Calu3 (cell line): ENCODE data around the gene HOXB1. TPM values are rescaled to one million over a fixed set of nuclear protein-coding genes. Genes with fewer than 3 reads are reported as not detected.

Experiments
- BruUV-seq: library from RNA; stranded (reverse); fragments of 400-500 nt; replicated peaks from 2 replicates; lab custom pipeline; 2021; lab: Mats Ljungman, UMichigan
- CTCF ChIA-PET: fragments of 300-600 bp; sonication (Branson Sonifier 250); formaldehyde crosslinking; loops from one replicate; lab custom pipeline; 2022; ENCODE audit warnings: antibody characterized with exemption; lab: Charles Lee
- DNase-seq: peaks from one replicate; pipeline ENCODE4 v3.0.0; 2022
- H3K27ac Mint-ChIP-seq: one replicate; pipeline ENCODE4 v1.8.0; 2022; ENCODE audit warnings: mixed read lengths; ENCODE audit not compliant: unreplicated experiment
- H3K27me3 Mint-ChIP-seq: one replicate; pipeline ENCODE4 v1.8.0; 2022; ENCODE audit warnings: mixed read lengths; ENCODE audit not compliant: unreplicated experiment
- H3K36me3 Mint-ChIP-seq: one replicate; pipeline ENCODE4 v1.8.0; 2022; ENCODE audit warnings: mild to moderate bottlenecking, moderate library complexity, mixed read lengths; ENCODE audit not compliant: insufficient read depth, unreplicated experiment
- H3K4me1 Mint-ChIP-seq: one replicate; pipeline ENCODE4 v1.8.0; 2022; ENCODE audit warnings: mild to moderate bottlenecking, low read depth, mixed read lengths; ENCODE audit not compliant: unreplicated experiment
- H3K4me3 Mint-ChIP-seq: one replicate; pipeline ENCODE4 v1.8.0; 2022; ENCODE audit warnings: mild to moderate bottlenecking, low read depth, moderate library complexity, mixed read lengths; ENCODE audit not compliant: unreplicated experiment
- H3K9me3 Mint-ChIP-seq: one replicate; pipeline ENCODE4 v1.8.0; 2022; ENCODE audit warnings: low read depth, mixed read lengths; ENCODE audit not compliant: unreplicated experiment
- intact Hi-C: fragments of 100-400 bp; cut with micrococcal nuclease; formaldehyde crosslinking; loops from one replicate; pipeline ENCODE4 v1.10.0; 2022; ENCODE audit not compliant: unreplicated experiment
- total RNA-seq: library from RNA; stranded (reverse); gene quantifications from 2 replicates; pipeline ENCODE4 v1.2.3, GENCODE V29; 2022
- TF ChIP-seq, protein P1 (sequence below): fragments of 200-600 bp; IDR thresholded peaks from one replicate; pipeline ENCODE4 v1.8.0; 2022; ENCODE audit warnings: antibody characterized with exemption; ENCODE audit not compliant: unreplicated experiment

Gene HOXB1
- total RNA-seq, 1 experiment from 2014 or later = not detected

GRCh38 chr17:48503747-48504146 is 27.1 kb downstream of the HOXB1 start:
- no peak overlapping the region for H3K27ac Mint-ChIP-seq
- peaks cover 40% of the 10 kb centered on the region for H3K27me3 Mint-ChIP-seq

GRCh38 chr17:48502901-48503300 is 27.9 kb downstream of the HOXB1 start:
- no peaks in the 10 kb centered on the region for H3K9me3 Mint-ChIP-seq
- TF ChIP-seq, protein P1, sequence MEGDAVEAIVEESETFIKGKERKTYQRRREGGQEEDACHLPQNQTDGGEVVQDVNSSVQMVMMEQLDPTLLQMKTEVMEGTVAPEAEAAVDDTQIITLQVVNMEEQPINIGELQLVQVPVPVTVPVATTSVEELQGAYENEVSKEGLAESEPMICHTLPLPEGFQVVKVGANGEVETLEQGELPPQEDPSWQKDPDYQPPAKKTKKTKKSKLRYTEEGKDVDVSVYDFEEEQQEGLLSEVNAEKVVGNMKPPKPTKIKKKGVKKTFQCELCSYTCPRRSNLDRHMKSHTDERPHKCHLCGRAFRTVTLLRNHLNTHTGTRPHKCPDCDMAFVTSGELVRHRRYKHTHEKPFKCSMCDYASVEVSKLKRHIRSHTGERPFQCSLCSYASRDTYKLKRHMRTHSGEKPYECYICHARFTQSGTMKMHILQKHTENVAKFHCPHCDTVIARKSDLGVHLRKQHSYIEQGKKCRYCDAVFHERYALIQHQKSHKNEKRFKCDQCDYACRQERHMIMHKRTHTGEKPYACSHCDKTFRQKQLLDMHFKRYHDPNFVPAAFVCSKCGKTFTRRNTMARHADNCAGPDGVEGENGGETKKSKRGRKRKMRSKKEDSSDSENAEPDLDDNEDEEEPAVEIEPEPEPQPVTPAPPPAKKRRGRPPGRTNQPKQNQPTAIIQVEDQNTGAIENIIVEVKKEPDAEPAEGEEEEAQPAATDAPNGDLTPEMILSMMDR = no peak
- no peak overlapping the region for H3K27ac Mint-ChIP-seq
- peaks cover 40% of the 10 kb centered on the region for H3K27me3 Mint-ChIP-seq
- intact Hi-C loops = no loop called here
- peaks cover 34% of the 10 kb centered on the region for H3K4me1 Mint-ChIP-seq
- no peak for DNase-seq
- H3K36me3 Mint-ChIP-seq = no peaks in the 10 kb centered on the region
- no TSS peak for BruUV-seq
- CTCF ChIA-PET = interaction anchor here (1.1 kb wide), 1 partner anchor 11 kb away, joined by 3 read pairs; no protein-coding TSS in a partner anchor
- no peak overlapping the region for H3K4me3 Mint-ChIP-seq

More at GRCh38 chr17:48503747-48504146, 27.1 kb downstream of the HOXB1 start:
- H3K9me3 Mint-ChIP-seq = no peaks in the 10 kb centered on the region
- no peak for DNase-seq
- intact Hi-C loops = no loop called here
- H3K36me3 Mint-ChIP-seq = no peaks in the 10 kb centered on the region
- no TSS peak for BruUV-seq
- TF ChIP-seq, protein P1 = no peak
- CTCF ChIA-PET = interaction anchor here (1.1 kb wide), 1 partner anchor 12 kb away, joined by 3 read pairs; no protein-coding TSS in a partner anchor
- H3K4me3 Mint-ChIP-seq = no peak overlapping the region
- H3K4me1 Mint-ChIP-seq = peaks cover 26% of the 10 kb centered on the region

- no peak for DNase-seq
- H3K4me1 Mint-ChIP-seq = peaks cover 40% of the 10 kb centered on the region
- CTCF ChIA-PET = interaction anchor here (1.1 kb wide), 1 partner anchor 53 kb away, joined by 3 read pairs; no protein-coding TSS in a partner anchor
- intact Hi-C loops = no loop called here
- H3K36me3 Mint-ChIP-seq = no peaks in the 10 kb centered on the region
- H3K4me3 Mint-ChIP-seq = no peak overlapping the region
- TF ChIP-seq, protein P1 = no peak
- BruUV-seq = no TSS peak
- H3K27ac Mint-ChIP-seq = no peak overlapping the region
- peaks cover 40% of the 10 kb centered on the region for H3K27me3 Mint-ChIP-seq
- H3K9me3 Mint-ChIP-seq = no peaks in the 10 kb centered on the region
Measured at GRCh38 chr17:48502312-48502711, 28.5 kb downstream of the HOXB1 start.

DNA sequence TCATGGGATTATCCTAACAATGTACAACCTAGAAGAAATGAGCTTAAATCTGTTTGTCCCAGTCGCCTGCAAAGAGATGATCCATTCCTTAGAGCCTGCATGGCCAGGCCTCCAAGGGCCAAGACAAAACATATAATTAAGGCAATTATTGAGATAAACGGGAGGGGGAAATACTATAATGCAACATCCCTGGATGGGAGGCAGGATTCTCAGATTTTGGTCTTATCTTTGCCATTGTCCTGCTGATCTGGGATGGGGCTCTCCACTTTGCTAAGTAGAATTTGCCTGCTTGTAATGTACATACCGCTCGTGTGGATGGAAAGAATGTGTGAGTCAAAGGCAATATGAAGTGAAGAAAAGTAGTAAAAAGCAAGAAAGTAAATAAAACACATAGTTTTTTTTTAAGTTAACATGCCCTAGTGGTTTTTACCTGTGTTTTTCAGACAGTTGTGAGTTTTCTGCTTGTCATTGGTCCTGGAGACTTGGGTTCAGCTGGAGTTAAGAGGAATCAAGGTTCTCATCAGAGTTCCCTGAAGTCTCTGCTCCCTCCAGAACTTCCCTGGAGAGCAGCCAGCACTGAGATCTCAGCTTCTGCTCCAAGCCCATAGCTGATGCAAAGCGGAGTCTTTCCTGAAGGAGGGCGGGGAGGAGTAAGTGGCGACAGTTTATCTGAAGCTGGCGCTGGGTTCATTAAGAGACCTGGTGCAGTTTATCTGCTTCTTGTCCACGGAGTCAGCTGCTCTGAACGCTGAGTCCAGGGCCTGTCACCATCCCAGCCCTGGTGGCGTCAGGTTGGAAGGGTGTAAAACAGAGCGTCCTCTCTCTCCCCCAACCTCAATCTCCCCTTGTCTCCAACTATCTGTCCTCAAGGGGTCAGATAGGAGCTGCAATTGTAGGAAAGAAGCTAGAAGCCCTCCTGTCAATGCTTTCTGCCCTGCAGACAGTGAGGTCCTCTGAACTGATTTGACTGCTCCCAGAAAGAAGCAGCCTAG is 30.1 kb downstream of the HOXB1 start:
- Mint-ChIP-seq H3K27me3 (peaks cover 40% of the 10 kb centered on the region), H3K27ac (no peak overlapping the region), H3K36me3 (no peaks in the 10 kb centered on the region), H3K4me1 (peaks cover 43% of the 10 kb centered on the region), H3K4me3 (no peak overlapping the region), H3K9me3 (no peaks in the 10 kb centered on the region)
- TF ChIP-seq, protein P1 = no peak
- no peak for DNase-seq
- no TSS peak for BruUV-seq
- CTCF ChIA-PET = interaction anchor here (0.8 to 1.1 kb wide), 2 partner anchors 55 to 61 kb away, joined by 3 read pairs; no protein-coding TSS in a partner anchor
- intact Hi-C loops = no loop called here
